GM10266 (cell line): Measurements from ENCODE around the gene RUBCN.
"Not testable (repeated sequence)": the region's sequence is repeated elsewhere in the genome, so short reads cannot be mapped to it uniquely, and the experiment has no call there.

Experiments used
- DNase-seq: peaks from one replicate; pipeline ENCODE4 v3.0.0; 2012; ENCODE audit errors: extremely low spot score
- TF ChIP-seq, protein P1 (sequence below): IDR thresholded peaks from 2 replicates; pipeline ENCODE4 v1.5.1; 2012; ENCODE audit warnings: mild to moderate bottlenecking, low read depth; ENCODE audit not compliant: control insufficient read depth, insufficient read depth; ENCODE audit errors: missing control alignments

Gene RUBCN

DNA sequence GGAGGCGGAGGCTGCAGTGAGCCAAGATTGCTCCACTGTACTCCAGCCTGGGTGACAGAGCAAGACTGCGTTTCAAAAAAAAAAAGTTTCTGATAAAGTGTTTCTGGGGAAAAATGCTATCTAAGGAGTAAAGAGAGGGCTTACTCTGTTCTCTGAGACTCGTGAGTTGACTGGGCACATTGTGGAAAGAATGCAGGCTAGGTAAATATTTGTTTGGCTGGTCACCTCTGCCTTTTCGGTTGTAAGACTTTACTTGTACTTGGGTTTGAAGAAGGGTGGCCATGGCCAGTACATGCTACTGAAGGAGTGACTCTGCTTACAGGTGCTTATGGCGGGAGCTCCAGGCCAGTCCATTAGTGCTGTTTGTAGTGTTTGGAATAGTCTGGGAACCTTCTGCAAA lies 68.7 kb downstream of the RUBCN start:
- DNase-seq = no peak
- TF ChIP-seq, protein P1, sequence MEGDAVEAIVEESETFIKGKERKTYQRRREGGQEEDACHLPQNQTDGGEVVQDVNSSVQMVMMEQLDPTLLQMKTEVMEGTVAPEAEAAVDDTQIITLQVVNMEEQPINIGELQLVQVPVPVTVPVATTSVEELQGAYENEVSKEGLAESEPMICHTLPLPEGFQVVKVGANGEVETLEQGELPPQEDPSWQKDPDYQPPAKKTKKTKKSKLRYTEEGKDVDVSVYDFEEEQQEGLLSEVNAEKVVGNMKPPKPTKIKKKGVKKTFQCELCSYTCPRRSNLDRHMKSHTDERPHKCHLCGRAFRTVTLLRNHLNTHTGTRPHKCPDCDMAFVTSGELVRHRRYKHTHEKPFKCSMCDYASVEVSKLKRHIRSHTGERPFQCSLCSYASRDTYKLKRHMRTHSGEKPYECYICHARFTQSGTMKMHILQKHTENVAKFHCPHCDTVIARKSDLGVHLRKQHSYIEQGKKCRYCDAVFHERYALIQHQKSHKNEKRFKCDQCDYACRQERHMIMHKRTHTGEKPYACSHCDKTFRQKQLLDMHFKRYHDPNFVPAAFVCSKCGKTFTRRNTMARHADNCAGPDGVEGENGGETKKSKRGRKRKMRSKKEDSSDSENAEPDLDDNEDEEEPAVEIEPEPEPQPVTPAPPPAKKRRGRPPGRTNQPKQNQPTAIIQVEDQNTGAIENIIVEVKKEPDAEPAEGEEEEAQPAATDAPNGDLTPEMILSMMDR = no peak

DNA sequence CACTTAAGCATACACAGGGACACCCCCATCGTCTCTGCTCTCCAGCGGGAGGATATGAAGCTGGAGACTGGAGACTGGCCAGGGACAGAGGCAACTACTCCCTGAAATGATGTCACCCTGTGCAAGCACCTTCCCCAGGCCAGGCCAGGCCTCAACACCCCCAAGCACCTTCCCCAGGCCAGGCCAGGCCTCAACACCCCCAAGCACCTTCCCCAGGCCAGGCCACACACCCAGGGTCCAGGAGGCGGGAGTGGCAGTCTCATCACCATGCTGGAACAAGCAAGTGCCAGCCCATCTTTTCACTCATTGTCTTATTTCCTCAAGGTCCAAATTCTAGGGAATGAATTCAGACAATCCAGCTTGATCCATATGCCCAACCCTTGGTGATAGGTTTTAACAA lies 69.4 kb downstream of the RUBCN start:
- DNase-seq = not testable (repeated sequence)

DNA sequence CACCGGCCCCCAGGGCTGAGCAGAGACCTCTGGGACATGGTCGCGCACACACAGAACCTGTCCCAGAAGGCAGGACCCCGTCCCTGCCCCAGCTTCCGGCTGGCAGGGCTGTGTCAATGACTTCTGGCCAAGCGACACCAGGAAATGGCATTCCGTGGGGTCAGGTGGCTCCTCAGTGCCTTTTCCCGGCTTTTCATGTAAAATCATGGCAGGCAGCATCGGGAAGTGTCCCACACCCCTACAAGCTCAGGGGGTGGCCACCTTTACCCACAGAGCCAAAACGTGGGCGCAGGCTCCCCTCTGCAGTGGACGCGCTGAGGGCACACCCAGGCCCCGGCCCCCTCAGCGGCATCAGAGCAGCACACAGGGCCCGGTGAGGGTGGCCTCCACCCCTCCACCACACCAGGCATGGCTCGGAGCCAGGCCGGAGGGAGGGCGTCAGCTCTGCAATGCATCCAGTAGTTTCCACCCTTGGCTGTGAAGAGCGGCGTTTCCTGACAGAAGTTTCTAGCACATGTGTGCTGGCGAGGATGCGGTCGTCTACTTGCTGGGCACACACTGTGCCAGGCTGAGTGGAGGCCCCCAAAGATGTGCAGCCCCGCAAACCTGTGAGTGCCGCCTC lies 70.4 kb downstream of the RUBCN start:
- DNase-seq = not testable (repeated sequence)

DNA sequence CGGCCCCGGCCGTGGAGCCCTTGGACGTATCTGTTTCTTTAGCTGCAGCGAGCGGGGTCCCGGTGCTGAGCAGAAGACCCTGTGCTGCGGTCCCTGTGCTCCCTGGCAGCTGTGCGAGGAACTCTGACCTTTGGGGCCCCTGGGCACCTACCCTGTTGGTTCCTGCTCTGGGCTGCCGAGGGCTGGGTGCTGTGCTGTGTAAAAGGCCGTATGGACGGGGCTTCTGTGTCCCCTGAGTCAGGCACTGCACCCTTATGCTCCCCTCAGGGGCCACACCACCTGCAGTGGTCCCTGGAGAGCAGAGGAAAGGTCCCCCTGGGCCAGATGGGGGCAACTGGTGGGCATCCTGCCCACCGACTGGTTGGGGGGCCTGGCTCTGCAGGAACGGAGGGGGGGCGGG lies 71.2 kb downstream of the RUBCN start:
- DNase-seq = not testable (repeated sequence)

DNA sequence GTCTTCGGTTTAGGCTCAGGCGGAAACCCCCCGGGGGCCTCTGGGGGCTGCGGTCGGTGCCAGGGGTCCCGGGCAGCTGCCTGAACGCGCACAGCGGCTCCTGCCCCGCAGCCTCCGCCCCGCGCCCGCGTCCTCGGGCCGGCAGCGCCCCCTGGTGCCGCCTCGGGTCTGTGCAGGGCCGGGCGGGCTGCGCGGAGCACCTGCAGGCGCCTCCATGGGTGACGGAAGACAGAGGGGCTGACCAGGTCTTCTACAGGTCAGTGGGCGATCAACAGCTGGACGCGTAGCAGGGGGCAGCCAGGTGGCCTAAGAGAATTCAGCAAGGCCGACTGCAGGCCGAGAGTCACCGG lies 71.6 kb downstream of the RUBCN start:
- not testable (repeated sequence) for DNase-seq

DNA sequence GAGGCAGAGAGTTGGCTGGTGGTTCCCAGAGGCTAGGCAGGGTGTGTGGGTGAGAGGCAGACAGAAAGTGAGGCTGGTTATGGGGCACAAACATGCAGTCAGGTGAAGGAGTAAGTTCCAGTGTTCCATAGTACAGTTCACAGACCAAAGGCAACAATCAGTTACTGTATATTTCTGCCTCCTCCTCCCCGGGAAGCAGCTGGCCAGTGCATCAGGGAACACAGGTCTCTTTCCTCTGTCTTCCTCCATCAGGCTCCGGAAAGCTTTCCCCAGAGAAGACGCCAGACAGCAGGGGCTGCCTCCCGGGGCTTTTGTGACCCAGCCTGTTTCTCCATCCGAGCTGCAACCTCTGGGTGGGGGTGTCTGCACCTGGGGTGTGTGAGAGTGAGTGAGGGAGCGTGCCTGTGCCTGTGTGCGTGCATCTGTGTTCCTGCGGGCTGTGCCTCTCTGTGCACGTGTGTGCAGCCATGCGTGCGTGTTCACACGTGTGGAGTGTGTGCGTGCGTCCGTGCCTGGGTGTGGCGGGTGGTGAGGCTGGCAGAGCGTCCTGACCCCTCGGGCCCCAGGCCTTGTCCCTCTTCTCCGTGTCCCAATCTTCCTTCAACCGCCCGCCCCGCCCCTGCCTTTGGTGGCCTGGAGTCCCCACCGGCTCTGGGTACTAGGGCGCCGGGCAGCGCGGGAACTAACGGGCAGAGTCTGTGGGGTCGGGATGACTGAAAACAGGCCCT lies 72.1 kb downstream of the RUBCN start:
- not testable (repeated sequence) for DNase-seq

DNA sequence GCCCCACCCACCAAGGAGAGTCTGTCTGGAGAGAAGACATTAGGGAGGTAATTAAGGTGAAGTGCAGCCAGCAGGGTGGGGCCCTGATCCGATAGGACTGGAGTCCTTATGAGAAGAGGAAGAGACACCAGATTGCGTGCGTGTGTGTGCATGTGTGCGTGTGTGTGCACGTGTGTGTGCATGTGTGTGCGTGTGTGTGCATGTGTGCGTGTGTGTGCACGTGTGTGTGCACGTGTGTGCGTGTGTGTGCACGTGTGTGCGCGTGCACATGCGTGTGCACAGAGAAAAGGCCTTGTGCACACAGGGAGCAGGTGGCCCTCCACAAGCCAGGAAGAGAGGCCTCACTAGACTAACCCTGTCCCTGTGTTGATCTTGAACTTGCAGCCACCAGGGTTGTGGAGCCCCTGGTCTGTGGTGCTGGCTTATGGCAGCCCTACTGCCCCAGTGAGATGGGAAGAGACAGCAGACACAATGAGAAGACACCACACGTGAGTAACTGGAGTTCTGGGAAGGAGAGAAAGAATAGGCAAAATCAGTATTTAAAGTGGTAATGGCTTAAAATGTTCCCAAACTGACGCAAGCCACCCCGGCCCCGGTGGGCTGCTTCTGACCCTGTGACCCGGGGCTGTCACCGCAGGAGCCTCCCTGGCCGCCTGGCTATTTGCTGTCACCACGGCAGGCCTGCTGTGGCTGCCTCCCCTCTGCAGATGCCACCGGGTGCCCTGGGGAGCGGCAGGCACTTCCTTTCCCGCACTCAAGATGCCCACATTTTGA lies 73.2 kb downstream of the RUBCN start:
- not testable (repeated sequence) for DNase-seq

DNA sequence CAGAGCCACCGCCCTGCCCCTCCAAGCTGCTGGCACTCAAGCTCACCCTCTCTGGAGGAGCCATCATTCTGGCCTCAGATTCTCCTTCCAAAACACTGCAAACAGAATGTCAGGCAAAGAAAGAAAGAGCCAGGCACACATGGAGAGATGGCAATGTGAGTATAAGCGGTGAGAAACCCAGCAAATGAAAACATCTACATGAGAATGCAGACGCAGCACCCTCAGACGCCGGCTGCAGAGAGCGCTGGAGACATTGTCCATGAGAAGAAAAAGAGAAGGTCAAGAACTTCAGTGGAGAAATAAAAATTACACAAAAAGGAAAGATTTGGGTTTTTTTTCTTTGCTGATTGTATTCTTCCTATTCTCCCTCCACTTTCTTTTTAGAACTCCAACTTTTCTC lies 74.4 kb downstream of the RUBCN start:
- not testable (repeated sequence) for DNase-seq

DNA sequence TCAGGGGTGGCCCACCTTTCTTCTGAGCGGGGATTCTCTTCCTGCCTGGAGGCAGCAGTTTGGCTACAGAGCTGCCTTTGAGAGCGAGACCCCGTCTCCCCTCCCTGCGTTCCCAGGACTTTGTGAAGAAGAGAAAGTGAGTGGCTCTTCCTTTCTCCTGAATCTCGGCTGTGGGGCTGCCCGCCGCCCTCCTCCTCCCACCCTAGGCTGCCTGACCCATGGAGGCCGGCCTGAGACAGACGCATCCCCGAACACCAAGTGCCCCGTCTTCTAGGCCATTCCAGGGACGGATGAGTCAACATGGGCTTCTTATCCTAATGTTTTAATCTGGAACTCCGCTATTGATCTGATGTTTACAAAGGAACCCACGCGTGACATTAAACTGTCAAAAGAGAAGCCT lies 74.8 kb downstream of the RUBCN start:
- not testable (repeated sequence) for DNase-seq

DNA sequence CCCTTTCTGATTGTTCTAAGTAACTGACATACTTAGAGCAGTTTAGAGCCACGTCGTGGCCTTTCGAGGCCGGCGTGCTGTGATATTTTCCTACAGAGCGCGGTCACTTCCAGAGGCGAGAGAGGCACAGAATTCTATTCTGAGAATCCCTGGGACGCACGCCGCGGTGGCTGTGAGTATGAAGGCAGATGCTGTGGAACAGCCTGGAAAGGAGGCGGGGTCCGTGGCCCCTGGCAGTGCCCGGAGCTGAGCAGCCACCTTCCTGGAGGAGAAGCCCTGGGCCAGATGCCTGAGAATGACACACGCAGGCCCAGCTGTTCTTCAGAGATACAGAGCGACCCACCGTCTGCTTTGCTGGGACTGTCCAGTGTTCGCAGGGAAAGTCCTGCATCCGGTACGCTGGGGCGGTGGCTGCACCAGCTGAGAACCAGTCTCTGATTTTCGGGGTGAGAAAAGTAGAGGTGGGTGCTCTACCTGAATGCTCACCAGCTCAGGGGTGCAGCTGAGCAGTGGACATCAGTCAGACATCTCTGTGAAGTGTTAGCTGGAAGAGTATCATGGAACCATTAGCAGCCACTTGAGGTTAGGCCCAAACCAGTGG lies 75.4 kb downstream of the RUBCN start:
- DNase-seq = not testable (repeated sequence)

DNA sequence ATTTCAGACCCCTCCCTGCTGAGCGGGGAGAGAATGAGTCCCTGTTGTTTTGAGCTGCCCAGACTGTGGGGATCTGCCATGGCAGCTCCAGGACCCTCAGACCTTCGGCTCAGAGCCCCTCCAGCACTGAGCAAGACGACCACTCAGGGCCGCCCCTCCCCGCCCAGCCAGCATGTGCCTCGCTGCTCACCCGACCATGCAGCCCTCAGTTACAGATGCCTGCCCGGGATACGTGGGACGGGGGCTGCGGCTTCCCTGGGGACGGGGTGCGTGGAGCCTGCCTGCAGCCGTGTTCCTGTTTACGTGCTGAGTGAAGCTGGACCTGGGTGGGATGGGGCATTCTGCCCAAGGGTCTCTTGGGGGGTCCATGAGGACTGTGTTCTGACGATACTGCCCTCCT lies 77.0 kb downstream of the RUBCN start:
- DNase-seq = not testable (repeated sequence)

DNA sequence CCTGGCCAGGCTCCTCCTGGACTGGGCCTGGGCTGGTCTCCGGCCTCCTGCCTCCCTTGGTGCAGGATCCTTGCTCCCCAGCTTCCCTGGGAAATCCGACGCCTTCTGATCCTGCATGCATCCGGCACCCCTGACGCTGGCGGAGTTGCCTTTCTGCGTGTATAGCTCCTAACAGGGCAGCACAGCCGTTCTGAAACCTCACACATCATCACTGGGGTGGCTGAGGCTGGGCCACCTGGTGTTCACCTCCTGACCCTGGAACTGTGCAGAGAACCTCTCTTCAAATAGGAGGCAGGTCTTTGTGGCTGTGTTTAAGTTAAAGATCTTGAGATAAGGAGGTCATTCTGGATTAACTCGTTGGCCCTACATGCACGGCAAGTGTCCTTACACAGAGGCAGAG lies 77.6 kb downstream of the RUBCN start:
- not testable (repeated sequence) for DNase-seq

DNA sequence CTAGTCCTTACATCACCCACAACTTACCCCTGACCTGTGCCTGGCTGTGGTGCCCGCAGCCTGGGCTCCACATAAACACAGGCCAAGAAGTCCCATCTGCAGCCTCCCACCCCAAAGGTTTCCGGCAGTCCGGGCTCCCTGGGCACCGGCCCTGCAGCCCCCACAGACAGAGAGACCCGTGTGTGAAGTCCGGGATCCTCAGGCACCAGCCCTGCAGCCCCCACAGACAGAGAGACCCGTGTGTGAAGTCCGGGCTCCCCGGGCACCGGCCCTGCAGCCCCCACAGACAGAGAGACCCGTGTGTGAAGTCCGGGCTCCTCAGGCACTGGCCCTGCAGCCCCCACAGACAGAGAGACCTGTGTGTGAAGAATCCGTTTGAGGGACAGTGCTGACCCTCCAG lies 78.0 kb downstream of the RUBCN start:
- DNase-seq = not testable (repeated sequence)

DNA sequence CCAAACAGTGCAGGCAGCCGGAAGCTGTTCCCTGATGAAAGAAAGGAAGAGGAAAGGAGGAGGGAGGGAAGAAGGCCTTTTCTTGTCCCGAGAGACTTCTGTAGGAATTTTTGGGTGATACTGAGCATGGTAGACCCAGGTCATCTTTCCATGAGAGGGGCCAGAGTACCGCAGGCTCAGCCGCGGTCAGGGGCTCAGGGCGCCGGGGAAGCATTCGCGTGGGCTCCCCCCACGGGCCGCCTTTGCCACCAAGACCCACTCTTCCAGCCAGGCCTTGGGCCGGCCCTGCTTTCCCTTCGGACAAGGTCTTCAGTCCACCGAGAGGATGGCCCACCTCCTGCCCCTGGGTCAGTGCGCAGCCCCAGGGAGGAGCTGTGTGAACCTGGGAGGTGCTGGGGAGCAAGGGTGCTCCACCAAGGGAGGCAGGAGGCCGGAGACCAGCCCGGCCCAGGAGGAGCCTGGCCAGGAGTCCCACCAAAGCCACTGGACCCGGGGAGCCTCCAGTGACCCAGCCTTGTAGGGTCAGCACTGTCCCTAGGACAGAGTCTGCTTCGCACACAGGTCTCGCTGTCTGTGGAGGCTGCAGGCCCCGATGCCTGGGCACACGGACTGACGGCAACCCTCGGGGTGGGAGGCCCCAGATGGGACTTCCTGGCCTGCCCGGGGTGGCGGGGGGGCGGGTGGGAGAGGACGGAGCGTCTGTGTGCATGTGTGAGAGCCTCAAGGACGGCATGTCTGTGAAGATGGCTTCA lies 79.0 kb downstream of the RUBCN start:
- not testable (repeated sequence) for DNase-seq

DNA sequence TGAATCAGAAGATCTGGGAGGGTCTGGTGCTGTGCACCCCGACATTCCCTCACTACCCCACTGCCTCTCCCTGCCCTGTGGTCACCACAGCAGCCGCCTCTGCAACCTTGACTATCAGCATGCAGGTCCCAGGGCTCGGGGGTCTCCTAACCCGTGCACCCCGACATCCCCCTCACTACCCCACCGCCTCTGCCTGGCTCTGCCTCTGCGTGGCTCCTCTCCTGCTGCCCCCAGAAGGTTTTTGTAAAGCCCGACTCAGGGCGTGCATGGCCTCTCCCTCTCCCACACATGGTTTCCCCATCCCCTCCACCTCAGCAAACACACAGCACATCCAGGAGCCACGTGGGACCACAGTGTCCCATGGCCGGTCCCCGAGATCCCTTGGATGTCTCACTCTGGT lies 79.7 kb downstream of the RUBCN start:
- DNase-seq = not testable (repeated sequence)

DNA sequence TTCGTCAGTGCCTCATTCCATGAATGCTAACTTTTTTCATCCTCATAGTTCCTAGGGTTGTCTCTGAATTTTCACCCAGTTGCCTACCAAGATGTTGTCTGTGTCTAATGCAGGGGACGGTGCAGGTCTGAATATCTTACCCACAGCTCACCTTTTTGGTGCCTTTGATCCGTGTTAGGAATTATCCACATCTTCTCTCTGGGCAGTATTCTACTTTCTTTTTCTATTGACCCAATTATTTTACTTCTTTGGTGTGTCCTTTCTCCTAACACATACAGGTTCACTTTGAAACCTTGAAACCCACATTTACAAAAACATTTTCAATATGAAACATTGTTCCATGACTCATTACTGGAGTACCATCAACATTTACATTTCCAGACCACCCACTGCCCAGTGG lies 80.6 kb downstream of the RUBCN start:
- DNase-seq = not testable (repeated sequence)

DNA sequence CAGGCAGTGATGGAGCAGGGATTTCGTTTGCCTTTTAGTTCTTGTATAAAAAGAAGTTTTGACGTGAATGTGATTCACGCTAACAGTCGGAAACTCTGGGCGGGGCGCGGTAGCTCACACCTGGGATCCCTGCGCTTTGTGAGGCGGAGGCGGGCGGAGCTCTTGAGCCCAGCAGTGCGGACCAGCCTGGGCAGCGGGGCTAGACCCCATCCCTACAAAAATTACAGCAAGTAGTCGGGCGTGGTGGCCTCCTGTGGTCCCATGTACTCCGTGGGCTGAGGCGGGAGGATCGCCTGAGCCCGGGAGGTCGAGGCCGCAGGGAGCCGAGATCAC lies 81.7 kb downstream of the RUBCN start:
- DNase-seq = not testable (repeated sequence)

DNA sequence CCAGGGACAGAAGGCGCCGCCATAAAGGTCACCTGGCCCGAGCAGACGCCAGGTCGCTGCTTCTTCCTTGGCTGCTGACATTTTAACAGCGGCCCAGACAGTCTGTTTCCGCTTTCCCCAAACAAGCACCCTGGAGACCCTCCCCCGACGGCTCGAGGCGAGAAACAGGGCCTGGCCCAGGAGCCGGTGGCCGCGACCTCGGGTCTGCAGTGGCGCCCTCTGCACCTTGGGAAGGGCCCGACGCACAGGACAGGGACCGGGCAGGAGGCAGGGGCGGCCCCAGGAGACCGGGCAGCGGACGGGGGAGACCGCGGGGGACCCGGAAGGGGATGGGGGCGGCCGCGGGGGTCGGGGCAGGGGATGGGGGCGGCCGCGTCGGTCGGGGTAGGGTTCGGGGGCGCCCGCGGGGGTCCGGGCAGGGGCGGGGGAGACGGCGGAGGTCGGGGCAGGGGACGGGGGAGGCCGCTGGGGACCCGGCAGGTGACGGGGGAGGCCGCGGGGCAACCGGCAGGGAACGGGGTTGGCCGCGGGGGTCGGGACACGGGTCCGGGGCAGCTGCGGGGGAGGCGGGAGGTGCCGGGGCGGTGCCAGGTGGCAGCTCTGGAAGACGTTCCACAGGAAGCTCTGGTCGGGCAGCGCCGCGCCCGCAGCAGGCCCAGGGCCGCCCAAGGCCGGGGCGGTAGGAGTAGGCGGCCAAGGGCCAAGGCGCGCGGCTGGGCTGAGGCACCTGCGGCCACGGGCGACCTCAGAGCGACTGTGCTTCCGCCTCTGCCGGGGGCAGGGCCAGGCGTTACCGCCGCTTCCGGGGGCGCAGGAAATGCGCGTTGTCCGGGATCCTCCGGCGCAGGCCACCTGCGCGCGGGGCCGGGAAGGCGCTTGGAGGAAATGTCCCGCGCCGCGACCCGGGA lies 82.4 kb downstream of the RUBCN start:
- DNase-seq = not testable (repeated sequence)

DNA sequence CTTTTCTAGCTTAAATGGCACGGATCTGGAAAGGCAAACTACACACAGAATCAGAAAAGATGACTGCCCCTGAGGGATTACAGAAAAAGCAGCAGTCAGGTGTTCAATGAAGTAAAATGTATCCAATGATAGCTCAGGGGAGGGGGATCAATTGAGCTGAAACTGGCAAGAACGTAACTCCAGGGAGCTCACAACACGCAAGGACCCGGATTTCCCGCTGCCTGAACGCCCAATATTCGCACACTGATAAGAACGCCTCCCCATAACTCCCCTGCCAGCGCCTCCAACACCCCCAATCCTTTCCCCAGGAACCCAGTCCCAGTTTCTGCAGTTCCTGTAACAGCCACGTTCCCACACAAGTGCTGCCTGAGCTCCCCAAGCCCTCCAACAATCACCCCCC lies 83.8 kb downstream of the RUBCN start:
- not testable (repeated sequence) for DNase-seq
